Liver (tissue), 9 donors: ENCODE results near the gene ZDHHC8. TPM values are rescaled to one million over a fixed set of nuclear protein-coding genes. Genes with fewer than 3 reads are reported as not detected.

Experiments
- DNase-seq: peaks from one replicate; pipeline ENCODE4 v3.0.0-alpha.2; 2017; ENCODE audit warnings: low spot score
- H3K27ac ChIP-seq, 2 donors: one replicate each; pipeline ENCODE4 v1.7.0; 2013; ENCODE audit warnings: inconsistent platforms in 2 of 2, low read length in 2 of 2, control low read depth in 1 of 2, low read depth in 1 of 2, mild to moderate bottlenecking in 1 of 2
- H3K27me3 ChIP-seq, 4 donors: one replicate each; pipeline versions ENCODE4 v1.6.1 to v1.7.0; 2013; ENCODE audit warnings: low read length in 3 of 4, inconsistent platforms in 1 of 4, mild to moderate bottlenecking in 1 of 4, moderate library complexity in 1 of 4; ENCODE audit not compliant: control insufficient read depth in 4 of 4, insufficient read depth in 4 of 4
- H3K36me3 ChIP-seq, 4 donors: one replicate each; pipeline versions ENCODE4 v1.6.1 to v1.7.0; 2013; ENCODE audit warnings: low read length in 3 of 4, mild to moderate bottlenecking in 3 of 4, low read depth in 1 of 4, moderate library complexity in 1 of 4; ENCODE audit not compliant: control insufficient read depth in 4 of 4, insufficient read depth in 3 of 4
- H3K4me1 ChIP-seq, 4 donors: one replicate each; pipeline versions ENCODE4 v1.6.1 to v1.7.0; 2013; ENCODE audit warnings: low read length in 3 of 4, mild to moderate bottlenecking in 3 of 4, moderate library complexity in 1 of 4; ENCODE audit not compliant: control insufficient read depth in 4 of 4, insufficient read depth in 4 of 4
- H3K4me3 ChIP-seq, 3 donors: one replicate each; pipeline versions ENCODE4 v1.6.1 to v1.7.0; 2013; ENCODE audit warnings: low read length in 3 of 3, control low read depth in 1 of 3, low read depth in 1 of 3, mild to moderate bottlenecking in 1 of 3
- H3K9ac ChIP-seq, 2 donors: one replicate each; pipeline ENCODE4 v1.7.0; 2013; ENCODE audit warnings: low read length in 2 of 2, mild to moderate bottlenecking in 2 of 2, moderate library complexity in 2 of 2, control low read depth in 1 of 2, low read depth in 1 of 2
- H3K9me3 ChIP-seq, 4 donors: one replicate each; pipeline versions ENCODE4 v1.6.1 to v1.7.0; 2013; ENCODE audit warnings: low read length in 3 of 4; ENCODE audit not compliant: control insufficient read depth in 4 of 4
- ATF3 ChIP-seq: IDR thresholded peaks from 2 replicates; pipeline ENCODE4 v1.6.1; 2016; ENCODE audit warnings: antibody characterized with exemption
- CTCF ChIP-seq: fragments of 150-350 bp; IDR thresholded peaks from 2 replicates; pipeline ENCODE4 v1.5.1; 2017; ENCODE audit warnings: improper control_type of control experiment, low read depth, low read length; ENCODE audit not compliant: missing input control
- EGR1 ChIP-seq, 2 donors: IDR thresholded peaks; 2 replicates each; pipeline ENCODE4 v1.6.1; 2016 to 2018; ENCODE audit warnings: antibody characterized with exemption in 2 of 2, low read depth in 2 of 2
- FOXA1 ChIP-seq: IDR thresholded peaks from 2 replicates; pipeline ENCODE4 v1.6.1; 2016; ENCODE audit warnings: antibody characterized with exemption
- FOXA2 ChIP-seq: IDR thresholded peaks from 2 replicates; pipeline ENCODE4 v1.6.1; 2016; ENCODE audit warnings: antibody characterized with exemption
- GABPA ChIP-seq, 2 donors: IDR thresholded peaks in 1 of 2; conservative IDR thresholded peaks in 1 of 2; 2 replicates each; pipeline ENCODE4 v1.6.1; 2016; ENCODE audit warnings: antibody characterized with exemption in 2 of 2, mild to moderate bottlenecking in 1 of 2, moderate library complexity in 1 of 2
- HNF4A ChIP-seq, 2 donors: conservative IDR thresholded peaks; 2 replicates each; pipeline ENCODE4 v1.6.1; 2016; ENCODE audit warnings: antibody characterized with exemption in 2 of 2, mild to moderate bottlenecking in 2 of 2
- HNF4G ChIP-seq: IDR thresholded peaks from 2 replicates; pipeline ENCODE4 v1.6.1; 2016; ENCODE audit warnings: antibody characterized with exemption
- JUND ChIP-seq, 2 donors: IDR thresholded peaks; 2 replicates each; pipeline ENCODE4 v1.6.1; 2016; ENCODE audit warnings: antibody characterized with exemption in 2 of 2
- MAX ChIP-seq: IDR thresholded peaks from 2 replicates; pipeline ENCODE4 v1.6.1; 2016; ENCODE audit warnings: antibody characterized with exemption
- NR2F2 ChIP-seq: IDR thresholded peaks from 2 replicates; pipeline ENCODE4 v1.6.1; 2016; ENCODE audit warnings: antibody characterized with exemption
- RAD21 ChIP-seq, 2 donors: IDR thresholded peaks; 2 replicates each; pipeline ENCODE4 v1.6.1; 2016; ENCODE audit warnings: antibody characterized with exemption in 2 of 2, mild to moderate bottlenecking in 2 of 2
- REST ChIP-seq: IDR thresholded peaks from 2 replicates; pipeline ENCODE4 v1.6.1; 2016; ENCODE audit warnings: antibody characterized with exemption, mild to moderate bottlenecking
- RXRA ChIP-seq, 2 donors: IDR thresholded peaks; 2 replicates each; pipeline ENCODE4 v1.6.1; 2017 to 2018; ENCODE audit warnings: antibody characterized with exemption in 2 of 2, mild to moderate bottlenecking in 1 of 2
- SP1 ChIP-seq: IDR thresholded peaks from 2 replicates; pipeline ENCODE4 v1.6.1; 2018; ENCODE audit warnings: antibody characterized with exemption, mild to moderate bottlenecking
- TAF1 ChIP-seq: conservative IDR thresholded peaks from 2 replicates; pipeline ENCODE4 v1.6.1; 2016; ENCODE audit warnings: antibody characterized with exemption, mild to moderate bottlenecking
- YY1 ChIP-seq: IDR thresholded peaks from 2 replicates; pipeline ENCODE4 v1.6.1; 2016; ENCODE audit warnings: antibody characterized with exemption, mild to moderate bottlenecking
- ZBTB33 ChIP-seq: IDR thresholded peaks from 2 replicates; pipeline ENCODE4 v1.6.1; 2016; ENCODE audit warnings: antibody characterized with exemption
- WGBS: extraction: QIAGEN DNeasy Blood & Tissue Kit; methylation state at CpG from one replicate; pipeline ENCODE4 v1.1.7; 2013; 5-methylcytosine and 5-hydroxymethylcytosine counted together
- polyA plus RNA-seq, 2 donors: library from polyadenylated mRNA; stranded (reverse) in 1 of 2; unstranded in 1 of 2; fragments of 200-250 nt in 1 of 2; fragments of >200 nt in 1 of 2; fragmentation: Nextera tagmentation in 1 of 2; extraction: Ambion mirVana in 1 of 2; gene quantifications; one replicate each; pipeline versions ENCODE4 v1.2.1 to v1.2.3, GENCODE V29; 2013 to 2015
- total RNA-seq, 2 donors: library from RNA; depleted of rRNA; stranded (reverse); fragments of >200 nt; gene quantifications; one replicate each; pipeline ENCODE4 v1.2.3, GENCODE V29; 2014
- donor health status: healthy.
- donor health status: healthy.
- donor health status: healthy.
- donor health status: healthy.
- donor health status: healthy.

The ZDHHC8 gene
- total and polyA plus RNA-seq, 4 donors = 2.9 to 11.8 (median 6.8) TPM

GRCh38 chr22:20138417-20138738 lies 6.8 kb downstream of the ZDHHC8 start:
- 79% methylated on average over 4 of the region's 4 CpGs for WGBS
- H3K36me3 ChIP-seq = peaks cover 0 to 10% (median 0%) of the 10 kb centered on the region in 4 donors
- H3K4me3 ChIP-seq = no peak overlapping the region
- TF ChIP-seq EGR1 (IDR thresholded peaks at IDR 0.05; ENCODE audit: low read depth in 2 of 2) (no peak), FOXA2 (no peak), HNF4A (conservative IDR thresholded peaks at IDR 0.05) (no peak), CTCF (no peak), RAD21 (IDR thresholded peaks at IDR 0.05) (no peak), GABPA (IDR thresholded peaks at IDR 0.05 in 1 of 2, conservative IDR thresholded peaks at IDR 0.05 in 1 of 2) (no peak), NR2F2 (no peak), SP1 (no peak), YY1 (no peak), TAF1 (no peak), ATF3 (no peak), FOXA1 (no peak), MAX (no peak), RXRA (IDR thresholded peaks at IDR 0.05) (no peak), JUND (IDR thresholded peaks at IDR 0.05) (no peak), HNF4G (no peak), REST (no peak), ZBTB33 (no peak)
- H3K4me1 ChIP-seq = peaks cover 3 to 15% (median 10%) of the 10 kb centered on the region in 4 donors
- H3K9ac ChIP-seq = no peak overlapping the region
- no peak overlapping the region for H3K27ac ChIP-seq
- DNase-seq = no peak
- no peaks in the 10 kb centered on the region for H3K9me3 ChIP-seq
- H3K27me3 ChIP-seq = no peaks in the 10 kb centered on the region

- peaks cover 0 to 10% (median 0%) of the 10 kb centered on the region in 4 donors for H3K36me3 ChIP-seq
- WGBS = 93% methylated on average over 16 of the region's 16 CpGs
- no peak for DNase-seq
- H3K9ac ChIP-seq = no peak overlapping the region
- H3K27ac ChIP-seq = no peak overlapping the region
- no peaks in the 10 kb centered on the region for H3K9me3 ChIP-seq
- H3K4me1 ChIP-seq = peaks cover 0 to 13% (median 6%) of the 10 kb centered on the region in 4 donors
- no peak overlapping the region for H3K4me3 ChIP-seq
- no peaks in the 10 kb centered on the region for H3K27me3 ChIP-seq
- TF ChIP-seq YY1 (no peak), EGR1 (IDR thresholded peaks at IDR 0.05; ENCODE audit: low read depth in 2 of 2) (no peak), HNF4G (no peak), NR2F2 (no peak), CTCF (no peak), RXRA (IDR thresholded peaks at IDR 0.05) (no peak), JUND (IDR thresholded peaks at IDR 0.05) (no peak), REST (no peak), FOXA1 (no peak), MAX (no peak), SP1 (no peak), RAD21 (IDR thresholded peaks at IDR 0.05) (no peak), TAF1 (no peak), GABPA (IDR thresholded peaks at IDR 0.05 in 1 of 2, conservative IDR thresholded peaks at IDR 0.05 in 1 of 2) (no peak)
Measured at GRCh38 chr22:20138868-20139267, 7.3 kb downstream of the ZDHHC8 start.
